H1 (cell line): ENCODE results near the gene CDK5.

Experiments
- EP300 ChIP-seq, 2 experiments: IDR thresholded peaks; 1 replicate in 1 of 2; 2 replicates in 1 of 2; pipeline ENCODE4 v1.6.1; 2011 to 2012; ENCODE audit warnings: low read depth in 2 of 2, low read length in 2 of 2, mild to moderate bottlenecking in 2 of 2, borderline replicate concordance in 1 of 2, inconsistent platforms in 1 of 2, moderate library complexity in 1 of 2
- GTF2F1 ChIP-seq: IDR thresholded peaks from 2 replicates; pipeline ENCODE4 v1.6.1; 2012; ENCODE audit warnings: low read depth, low read length, improper control_type of control experiment, borderline replicate concordance
- POLR2A ChIP-seq, 2 experiments: IDR thresholded peaks; 1 replicate in 1 of 2; 2 replicates in 1 of 2; pipeline ENCODE4 v1.6.1; 2011; ENCODE audit warnings: low read depth in 2 of 2, low read length in 2 of 2, mild to moderate bottlenecking in 2 of 2; ENCODE audit errors: control extremely low read depth in 1 of 2
- POLR2AphosphoS5 ChIP-seq: IDR thresholded peaks from 2 replicates; pipeline ENCODE4 v1.6.1; 2011; ENCODE audit warnings: low read depth, low read length
- RAD21 ChIP-seq, 2 experiments: IDR thresholded peaks in 1 of 2; conservative IDR thresholded peaks in 1 of 2; 2 replicates each; pipeline ENCODE4 v1.6.1; 2011; ENCODE audit warnings: low read depth in 2 of 2, low read length in 2 of 2, improper control_type of control experiment in 1 of 2, inconsistent platforms in 1 of 2, mild to moderate bottlenecking in 1 of 2, moderate library complexity in 1 of 2
- TAF7 ChIP-seq: optimal IDR thresholded peaks from 2 replicates; pipeline ENCODE3; 2011; ENCODE audit warnings: low read depth, mild to moderate bottlenecking, inconsistent platforms, low read length, moderate library complexity, borderline replicate concordance
- TBP ChIP-seq: IDR thresholded peaks from 2 replicates; pipeline ENCODE4 v1.6.1; 2011; ENCODE audit warnings: low read depth, low read length, improper control_type of control experiment
- ZNF274 ChIP-seq: IDR thresholded peaks from 2 replicates; pipeline ENCODE4 v1.7.0; 2012; ENCODE audit warnings: low read length, borderline replicate concordance; ENCODE audit errors: extremely low read depth
- TF ChIP-seq, protein P1 (sequence below), 3 experiments: IDR thresholded peaks; 1 replicate in 2 of 3; 2 replicates in 1 of 3; pipeline versions ENCODE4 v1.5.1 to v1.6.1; 2011; ENCODE audit warnings: low read length in 3 of 3, mild to moderate bottlenecking in 3 of 3, inconsistent platforms in 2 of 3, low read depth in 1 of 3, moderate library complexity in 1 of 3; ENCODE audit not compliant: insufficient read depth in 1 of 3; ENCODE audit errors: control extremely low read depth in 1 of 3
- TF ChIP-seq, protein P2 (sequence below): IDR thresholded peaks from 2 replicates; pipeline ENCODE4 v1.6.1; 2011; ENCODE audit warnings: low read length, improper control_type of control experiment
- TF ChIP-seq, protein P3 (sequence below): IDR thresholded peaks from 2 replicates; pipeline ENCODE4 v1.6.1; 2012; ENCODE audit warnings: low read length, inconsistent platforms

DNA sequence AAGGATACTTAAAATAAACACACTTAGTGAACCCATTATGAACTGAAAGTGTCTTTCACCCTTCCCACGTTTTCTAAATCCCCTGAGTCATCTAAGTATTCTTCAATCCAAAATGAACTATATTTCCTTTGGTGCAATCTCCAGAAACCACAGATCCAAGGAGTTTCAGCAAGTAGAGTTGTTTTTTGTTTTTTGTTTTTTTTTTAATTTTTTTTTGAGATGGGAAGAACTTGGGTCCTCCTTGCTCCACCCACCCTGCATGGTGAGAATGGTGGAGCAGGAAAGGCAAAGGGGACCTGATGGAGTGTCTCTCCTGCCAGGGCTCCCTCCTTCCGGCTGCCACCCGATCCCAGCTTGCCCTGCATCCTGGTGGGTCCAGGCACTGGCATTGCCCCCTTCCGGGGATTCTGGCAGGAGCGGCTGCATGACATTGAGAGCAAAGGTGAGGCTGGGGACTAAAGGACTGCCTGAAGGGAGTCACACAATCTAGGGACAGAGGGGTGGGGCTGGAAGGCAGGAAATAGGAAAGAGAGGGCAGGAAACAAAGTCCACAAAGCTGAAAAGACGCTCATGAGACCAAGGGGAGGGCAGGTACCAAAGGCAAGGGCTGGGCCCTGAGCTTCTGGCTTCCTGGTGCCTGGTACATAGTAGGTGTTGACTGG lies 45.5 kb downstream of the CDK5 start:
- TF ChIP-seq, protein P1, sequence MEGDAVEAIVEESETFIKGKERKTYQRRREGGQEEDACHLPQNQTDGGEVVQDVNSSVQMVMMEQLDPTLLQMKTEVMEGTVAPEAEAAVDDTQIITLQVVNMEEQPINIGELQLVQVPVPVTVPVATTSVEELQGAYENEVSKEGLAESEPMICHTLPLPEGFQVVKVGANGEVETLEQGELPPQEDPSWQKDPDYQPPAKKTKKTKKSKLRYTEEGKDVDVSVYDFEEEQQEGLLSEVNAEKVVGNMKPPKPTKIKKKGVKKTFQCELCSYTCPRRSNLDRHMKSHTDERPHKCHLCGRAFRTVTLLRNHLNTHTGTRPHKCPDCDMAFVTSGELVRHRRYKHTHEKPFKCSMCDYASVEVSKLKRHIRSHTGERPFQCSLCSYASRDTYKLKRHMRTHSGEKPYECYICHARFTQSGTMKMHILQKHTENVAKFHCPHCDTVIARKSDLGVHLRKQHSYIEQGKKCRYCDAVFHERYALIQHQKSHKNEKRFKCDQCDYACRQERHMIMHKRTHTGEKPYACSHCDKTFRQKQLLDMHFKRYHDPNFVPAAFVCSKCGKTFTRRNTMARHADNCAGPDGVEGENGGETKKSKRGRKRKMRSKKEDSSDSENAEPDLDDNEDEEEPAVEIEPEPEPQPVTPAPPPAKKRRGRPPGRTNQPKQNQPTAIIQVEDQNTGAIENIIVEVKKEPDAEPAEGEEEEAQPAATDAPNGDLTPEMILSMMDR (IDR thresholded peaks at IDR 0.05; ENCODE audit: control extremely low read depth in 1 of 3, insufficient read depth in 1 of 3, low read depth in 1 of 3, low read length in 3 of 3): no peak
- TF ChIP-seq RAD21 (IDR thresholded peaks at IDR 0.05 in 1 of 2, conservative IDR thresholded peaks at IDR 0.05 in 1 of 2; ENCODE audit: low read depth in 2 of 2, low read length in 2 of 2) (no peak), EP300 (IDR thresholded peaks at IDR 0.05; ENCODE audit: borderline replicate concordance in 1 of 2, low read depth in 2 of 2, low read length in 2 of 2) (no peak), TAF7 (no peak), ZNF274 (no peak), GTF2F1 (no peak), POLR2A (IDR thresholded peaks at IDR 0.05; ENCODE audit: control extremely low read depth in 1 of 2, low read depth in 2 of 2, low read length in 2 of 2) (no peak), POLR2AphosphoS5 (no peak), TBP (no peak)
- TF ChIP-seq, protein P2, sequence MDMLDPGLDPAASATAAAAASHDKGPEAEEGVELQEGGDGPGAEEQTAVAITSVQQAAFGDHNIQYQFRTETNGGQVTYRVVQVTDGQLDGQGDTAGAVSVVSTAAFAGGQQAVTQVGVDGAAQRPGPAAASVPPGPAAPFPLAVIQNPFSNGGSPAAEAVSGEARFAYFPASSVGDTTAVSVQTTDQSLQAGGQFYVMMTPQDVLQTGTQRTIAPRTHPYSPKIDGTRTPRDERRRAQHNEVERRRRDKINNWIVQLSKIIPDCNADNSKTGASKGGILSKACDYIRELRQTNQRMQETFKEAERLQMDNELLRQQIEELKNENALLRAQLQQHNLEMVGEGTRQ: no peak
- TF ChIP-seq, protein P3, sequence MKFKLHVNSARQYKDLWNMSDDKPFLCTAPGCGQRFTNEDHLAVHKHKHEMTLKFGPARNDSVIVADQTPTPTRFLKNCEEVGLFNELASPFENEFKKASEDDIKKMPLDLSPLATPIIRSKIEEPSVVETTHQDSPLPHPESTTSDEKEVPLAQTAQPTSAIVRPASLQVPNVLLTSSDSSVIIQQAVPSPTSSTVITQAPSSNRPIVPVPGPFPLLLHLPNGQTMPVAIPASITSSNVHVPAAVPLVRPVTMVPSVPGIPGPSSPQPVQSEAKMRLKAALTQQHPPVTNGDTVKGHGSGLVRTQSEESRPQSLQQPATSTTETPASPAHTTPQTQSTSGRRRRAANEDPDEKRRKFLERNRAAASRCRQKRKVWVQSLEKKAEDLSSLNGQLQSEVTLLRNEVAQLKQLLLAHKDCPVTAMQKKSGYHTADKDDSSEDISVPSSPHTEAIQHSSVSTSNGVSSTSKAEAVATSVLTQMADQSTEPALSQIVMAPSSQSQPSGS: no peak
